HG03378 (cell line): ENCODE data around the gene SMCP.

Source experiments
- ATAC-seq: cut with Tn5 transposase; IDR thresholded peaks from one replicate; pipeline ENCODE4 v1.9.1; 2021; ENCODE audit warnings: mild to moderate bottlenecking, moderate library complexity; ENCODE audit not compliant: unreplicated experiment

SMCP gene

GRCh38 chr1:152886085-152886484 lies 8.0 kb downstream of the SMCP start:
- ATAC-seq = no peak

- ATAC-seq = no peak
Measured at GRCh38 chr1:152886758-152887409, 8.8 kb downstream of the SMCP start.

- ATAC-seq = no peak
Measured at GRCh38 chr1:152888126-152888525, 10.0 kb downstream of the SMCP start.

GRCh38 chr1:152899027-152899426 lies 20.9 kb downstream of the SMCP start:
- no peak for ATAC-seq

GRCh38 chr1:152899883-152900282 lies 21.8 kb downstream of the SMCP start:
- ATAC-seq = no peak

GRCh38 chr1:152901631-152902030 lies 23.5 kb downstream of the SMCP start:
- ATAC-seq = no peak

GRCh38 chr1:152902636-152903035 lies 24.5 kb downstream of the SMCP start:
- ATAC-seq = no peak

- no peak for ATAC-seq
Measured at GRCh38 chr1:152904688-152905440, 26.7 kb downstream of the SMCP start.

GRCh38 chr1:152906023-152906565 lies 28.0 kb downstream of the SMCP start:
- ATAC-seq = no peak

- no peak for ATAC-seq
Measured at GRCh38 chr1:152907686-152908601, 29.8 kb downstream of the SMCP start, which contains the start of gene IVL. IVL (plus strand) TSS chr1:152908546; CDS start chr1:152909798, 1,252 bp downstream.

GRCh38 chr1:152909206-152909605 lies 31.1 kb downstream of the SMCP start:
- ATAC-seq = no peak

- no peak for ATAC-seq
Measured at GRCh38 chr1:152912471-152912870, 34.3 kb downstream of the SMCP start.

- no peak for ATAC-seq
Measured at GRCh38 chr1:152912900-152913299, 34.8 kb downstream of the SMCP start.

- ATAC-seq = no peak
Measured at GRCh38 chr1:152917794-152918193, 39.7 kb downstream of the SMCP start.

- ATAC-seq = no peak
Measured at GRCh38 chr1:152919071-152919470, 40.9 kb downstream of the SMCP start.

- no peak for ATAC-seq
Measured at GRCh38 chr1:152924191-152924590, 46.1 kb downstream of the SMCP start.

GRCh38 chr1:152926091-152926490 lies 48.0 kb downstream of the SMCP start:
- ATAC-seq = no peak

GRCh38 chr1:152928671-152929070 lies 50.5 kb downstream of the SMCP start:
- no peak for ATAC-seq

- no peak for ATAC-seq
Measured at GRCh38 chr1:152932170-152932811, 54.2 kb downstream of the SMCP start.

GRCh38 chr1:152933196-152933595 lies 55.1 kb downstream of the SMCP start:
- no peak for ATAC-seq
